ENCODE data around the gene MYPOP. TPM values are rescaled to one million over a fixed set of nuclear protein-coding genes. Genes with fewer than 3 reads are reported as not detected.

The MYPOP gene
- polyA plus RNA-seq (2013, experiment 1 of 2) = 11.4 TPM
- 11.5 TPM for polyA plus RNA-seq (2013, experiment 2 of 2)

DNA sequence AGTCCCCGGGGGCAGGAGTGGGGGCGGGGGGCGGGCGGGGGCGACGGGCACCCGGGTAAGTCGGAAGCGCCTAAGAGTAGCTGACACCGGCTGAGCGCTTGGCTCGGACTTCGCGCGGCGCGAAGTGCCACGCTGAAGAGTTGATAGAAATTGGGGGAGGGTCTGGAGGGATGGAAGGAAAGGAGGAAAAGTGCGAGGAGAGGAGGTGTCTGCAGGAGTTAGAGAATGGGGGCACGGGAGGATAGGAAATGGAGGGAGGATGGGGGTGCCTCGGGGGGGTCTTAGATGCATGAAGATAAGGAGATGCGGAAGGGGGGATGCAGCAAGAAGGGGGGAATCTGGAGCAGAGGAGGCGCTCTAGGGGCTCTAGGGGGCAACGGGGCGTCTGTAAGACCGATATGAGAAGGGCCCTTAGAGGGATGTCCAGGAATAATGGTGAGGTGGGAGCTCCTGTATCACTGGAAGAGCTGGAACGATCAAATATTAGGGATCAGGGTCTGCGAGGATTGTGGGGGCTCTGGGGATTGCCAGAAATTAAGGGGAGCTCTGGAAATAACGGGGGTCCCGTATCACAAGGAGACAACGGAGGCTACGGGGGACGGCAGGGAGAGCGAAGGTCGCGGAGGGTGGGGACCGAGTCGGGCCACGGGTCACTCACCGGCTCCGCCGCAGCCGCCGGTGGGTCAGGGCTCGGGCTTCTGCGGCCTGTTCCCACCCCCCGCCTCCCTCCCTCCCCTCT is at the start of gene MYPOP:
MYPOP (minus strand) TSS at position 702 of the 739 bp plus-strand sequence. CDS start 840 bp downstream, outside the sequence.
- Histone ChIP-seq H2BK120ac (ENCODE audit: low read depth, low read length) (peak within 1 kb of the TSS; percentile 4), H3K79me1 (ENCODE audit: low read depth, low read length) (peaks cover 6% of the 10 kb centered on the region), H4K8ac (ENCODE audit: low read depth, low read length) (no peak within 1 kb of the TSS), H3K9ac (ENCODE audit: low read depth, low read length, poor library complexity) (peak within 1 kb of the TSS; percentile 89), H2BK15ac (ENCODE audit: low read length) (peak within 1 kb of the TSS; percentile 71), H3K14ac (ENCODE audit: low read length) (no peak within 1 kb of the TSS), H3K4ac (ENCODE audit: low read length) (no peak within 1 kb of the TSS), H3K4me2 (ENCODE audit: insufficient read depth, low read length, poor library complexity, severe bottlenecking) (peak within 1 kb of the TSS; percentile 91), H2BK5ac (ENCODE audit: low read length) (peak within 1 kb of the TSS; percentile 87), H2AK5ac (ENCODE audit: low read depth, low read length) (peak within 1 kb of the TSS; percentile 61), H3K18ac (ENCODE audit: low read length) (peak within 1 kb of the TSS; percentile 96), H3K9me3 (replicated peaks in 1 of 2; ENCODE audit: control insufficient read depth in 2 of 2, insufficient read depth in 1 of 2, low read depth in 1 of 2, low read length in 2 of 2) (no peaks in the 10 kb centered on the region), H2AFZ (ENCODE audit: low read length) (peak within 1 kb of the TSS; percentile 96), H3K4me1 (ENCODE audit: control insufficient read depth in 2 of 2, insufficient read depth in 1 of 2, low read depth in 1 of 2, low read length in 2 of 2) (peaks cover 6 to 8% of the 10 kb centered on the region in 2 donors), H3K4me3 (ENCODE audit: low read length in 2 of 2) (peak within 1 kb of the TSS; percentile 79 to 91), H3K27me3 (ENCODE audit: control insufficient read depth in 3 of 3, insufficient read depth in 3 of 3, low read depth in 1 of 3, low read length in 3 of 3) (peaks cover 0 to 19% (median 9%) of the 10 kb centered on the region in 3 experiments), H4K91ac (ENCODE audit: low read depth, low read length, poor library complexity) (no peak within 1 kb of the TSS), H3K23ac (ENCODE audit: low read depth, low read length, poor library complexity) (peak within 1 kb of the TSS; percentile 82), H3K27ac (replicated peaks; ENCODE audit: low read length) (peak within 1 kb of the TSS; percentile 97), H3K36me3 (replicated peaks in 1 of 2; ENCODE audit: control insufficient read depth in 2 of 2, insufficient read depth in 2 of 2, low read length in 2 of 2) (peaks cover 11 to 36% of the 10 kb centered on the region in 2 donors), H2BK12ac (ENCODE audit: low read length) (no peak within 1 kb of the TSS)
- no CpG with 5 or more reads among the region's 47 CpGs for WGBS, 2 donors (ENCODE audit: extremely low coverage in 2 of 2, insufficient read length in 2 of 2, insufficient replicate concordance in 1 of 2)
- DNase-seq (ENCODE audit: low spot score) = no peak

DNA sequence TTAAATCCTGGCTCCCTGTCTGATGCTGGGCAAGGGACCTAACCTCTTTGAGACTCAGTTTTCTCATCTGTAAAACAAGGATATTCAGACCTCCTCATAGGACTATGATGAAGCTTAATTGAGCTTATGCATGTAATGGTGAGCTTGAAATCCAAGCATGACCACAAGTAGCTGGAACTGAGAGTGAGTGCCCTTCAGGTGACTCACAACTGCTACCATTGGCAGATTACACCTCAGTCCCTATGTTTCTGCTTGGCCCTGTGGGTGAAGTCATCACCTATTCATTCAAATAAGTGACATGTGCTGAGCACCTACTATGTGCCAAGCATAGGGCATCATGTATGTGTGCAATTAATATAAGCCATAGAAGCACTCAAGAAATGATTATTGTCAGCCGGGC is 45.5 kb upstream of the MYPOP start:
- Histone ChIP-seq H2AK5ac (ENCODE audit: low read depth, low read length) (no peak overlapping the region), H3K27ac (replicated peaks; ENCODE audit: low read length) (no peak overlapping the region), H3K18ac (ENCODE audit: low read length) (no peak overlapping the region), H2BK5ac (ENCODE audit: low read length) (no peak overlapping the region), H3K36me3 (replicated peaks in 1 of 2; ENCODE audit: control insufficient read depth in 2 of 2, insufficient read depth in 2 of 2, low read length in 2 of 2) (peaks cover 8 to 94% of the 10 kb centered on the region in 2 donors), H3K4me3 (ENCODE audit: low read length in 2 of 2) (no peak overlapping the region), H3K4me1 (ENCODE audit: control insufficient read depth in 2 of 2, insufficient read depth in 1 of 2, low read depth in 1 of 2, low read length in 2 of 2) (peaks cover 1 to 4% of the 10 kb centered on the region in 2 donors), H3K4ac (ENCODE audit: low read length) (no peak overlapping the region), H3K14ac (ENCODE audit: low read length) (no peak overlapping the region), H3K27me3 (ENCODE audit: control insufficient read depth in 3 of 3, insufficient read depth in 3 of 3, low read depth in 1 of 3, low read length in 3 of 3) (no peaks in the 10 kb centered on the region), H4K91ac (ENCODE audit: low read depth, low read length, poor library complexity) (no peak overlapping the region), H2BK15ac (ENCODE audit: low read length) (no peak overlapping the region), H3K9me3 (replicated peaks in 1 of 2; ENCODE audit: control insufficient read depth in 2 of 2, insufficient read depth in 1 of 2, low read depth in 1 of 2, low read length in 2 of 2) (no peaks in the 10 kb centered on the region), H3K79me1 (ENCODE audit: low read depth, low read length) (no peaks in the 10 kb centered on the region), H3K23ac (ENCODE audit: low read depth, low read length, poor library complexity) (no peak overlapping the region), H4K8ac (ENCODE audit: low read depth, low read length) (no peak overlapping the region), H2AFZ (ENCODE audit: low read length) (no peak overlapping the region), H3K4me2 (ENCODE audit: insufficient read depth, low read length, poor library complexity, severe bottlenecking) (no peak overlapping the region), H2BK120ac (ENCODE audit: low read depth, low read length) (no peak overlapping the region), H3K9ac (ENCODE audit: low read depth, low read length, poor library complexity) (no peak overlapping the region), H2BK12ac (ENCODE audit: low read length) (no peak overlapping the region)
- no CpG with 5 or more reads among the region's 1 CpG for WGBS, 2 donors (ENCODE audit: extremely low coverage in 2 of 2, insufficient read length in 2 of 2, insufficient replicate concordance in 1 of 2)
- no peak for DNase-seq (ENCODE audit: low spot score)

- no peaks in the 10 kb centered on the region for H3K4me1 ChIP-seq (ENCODE audit: control insufficient read depth in 2 of 2, insufficient read depth in 1 of 2, low read depth in 1 of 2, low read length in 2 of 2)
- no peak overlapping the region for H3K9ac ChIP-seq (ENCODE audit: low read depth, low read length, poor library complexity)
- H2AK5ac ChIP-seq (ENCODE audit: low read depth, low read length) = no peak overlapping the region
- no peak overlapping the region for H4K8ac ChIP-seq (ENCODE audit: low read depth, low read length)
- no peak overlapping the region for H2BK15ac ChIP-seq (ENCODE audit: low read length)
- H3K23ac ChIP-seq (ENCODE audit: low read depth, low read length, poor library complexity) = peak overlapping the region; percentile 77
- no peak overlapping the region for H2BK5ac ChIP-seq (ENCODE audit: low read length)
- DNase-seq (ENCODE audit: low spot score) = no peak
- H3K18ac ChIP-seq (ENCODE audit: low read length) = peak overlapping the region; percentile 49
- no peak overlapping the region for H2BK120ac ChIP-seq (ENCODE audit: low read depth, low read length)
- no peak overlapping the region for H4K91ac ChIP-seq (ENCODE audit: low read depth, low read length, poor library complexity)
- no peaks in the 10 kb centered on the region for H3K27me3 ChIP-seq (ENCODE audit: control insufficient read depth in 3 of 3, insufficient read depth in 3 of 3, low read depth in 1 of 3, low read length in 3 of 3)
- no peak overlapping the region for H3K27ac ChIP-seq (replicated peaks; ENCODE audit: low read length)
- H3K4me3 ChIP-seq (ENCODE audit: low read length in 2 of 2) = no peak overlapping the region
- H2BK12ac ChIP-seq (ENCODE audit: low read length) = no peak overlapping the region
- H2AFZ ChIP-seq (ENCODE audit: low read length) = no peak overlapping the region
- H3K4me2 ChIP-seq (ENCODE audit: insufficient read depth, low read length, poor library complexity, severe bottlenecking) = no peak overlapping the region
- WGBS, 2 donors (ENCODE audit: extremely low coverage in 2 of 2, insufficient read length in 2 of 2, insufficient replicate concordance in 1 of 2) = no CpG with 5 or more reads among the region's 32 CpGs
- no peaks in the 10 kb centered on the region for H3K79me1 ChIP-seq (ENCODE audit: low read depth, low read length)
- H3K4ac ChIP-seq (ENCODE audit: low read length) = no peak overlapping the region
- peaks cover 12 to 90% of the 10 kb centered on the region in 2 donors for H3K36me3 ChIP-seq (replicated peaks in 1 of 2; ENCODE audit: control insufficient read depth in 2 of 2, insufficient read depth in 2 of 2, low read length in 2 of 2)
- H3K14ac ChIP-seq (ENCODE audit: low read length) = no peak overlapping the region
- H3K9me3 ChIP-seq (replicated peaks in 1 of 2; ENCODE audit: control insufficient read depth in 2 of 2, insufficient read depth in 1 of 2, low read depth in 1 of 2, low read length in 2 of 2) = no peaks in the 10 kb centered on the region
Measured at GRCh38 chr19:45940515-45940805, 38.0 kb upstream of the MYPOP start.

DNA sequence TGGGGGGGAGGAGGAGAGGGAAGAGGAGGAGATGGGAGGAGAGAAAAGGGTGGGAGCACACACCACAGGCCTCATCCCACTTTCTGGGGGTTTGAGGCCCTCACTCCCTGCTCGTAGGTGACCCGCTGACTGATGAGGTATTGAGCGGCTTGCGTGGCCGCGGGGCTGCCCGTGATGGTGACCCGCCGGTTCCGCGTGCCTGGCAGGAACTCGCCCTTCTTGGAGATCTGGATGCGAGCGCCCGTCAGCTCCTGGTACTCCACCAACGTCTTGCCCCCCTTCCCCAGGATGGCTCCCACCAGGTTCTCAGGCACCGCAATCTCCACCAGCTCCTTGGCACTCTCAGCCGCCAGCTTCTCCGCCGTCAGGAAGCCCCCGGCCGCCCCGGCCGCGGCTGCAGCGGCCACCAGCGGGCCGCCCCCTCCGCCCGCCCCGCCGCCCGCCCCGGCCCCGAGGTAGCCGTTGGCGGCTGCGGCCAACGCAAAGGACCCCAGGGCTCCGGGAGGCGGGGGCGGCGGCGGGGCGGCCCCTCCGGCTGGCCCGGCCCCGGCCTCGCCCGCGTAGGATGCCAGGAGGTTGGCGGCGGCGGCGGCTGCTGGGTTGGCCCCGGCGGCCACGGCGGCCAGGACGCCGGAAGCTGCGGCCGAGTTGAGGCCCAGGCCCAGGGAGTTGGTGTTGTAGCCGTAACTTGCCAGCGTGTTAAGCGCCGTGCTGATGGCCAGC is 37.5 kb upstream of the MYPOP start:
- Histone ChIP-seq H3K4me2 (ENCODE audit: insufficient read depth, low read length, poor library complexity, severe bottlenecking) (no peak overlapping the region), H2AFZ (ENCODE audit: low read length) (no peak overlapping the region), H2BK5ac (ENCODE audit: low read length) (peak overlapping the region; percentile 45), H4K8ac (ENCODE audit: low read depth, low read length) (no peak overlapping the region), H4K91ac (ENCODE audit: low read depth, low read length, poor library complexity) (no peak overlapping the region), H3K4me1 (ENCODE audit: control insufficient read depth in 2 of 2, insufficient read depth in 1 of 2, low read depth in 1 of 2, low read length in 2 of 2) (peaks cover 0 to 3% of the 10 kb centered on the region in 2 donors), H3K9ac (ENCODE audit: low read depth, low read length, poor library complexity) (peak overlapping the region; percentile 34), H3K36me3 (replicated peaks in 1 of 2; ENCODE audit: control insufficient read depth in 2 of 2, insufficient read depth in 2 of 2, low read length in 2 of 2) (peaks cover 12 to 85% of the 10 kb centered on the region in 2 donors), H3K23ac (ENCODE audit: low read depth, low read length, poor library complexity) (no peak overlapping the region), H2BK12ac (ENCODE audit: low read length) (no peak overlapping the region), H2BK15ac (ENCODE audit: low read length) (no peak overlapping the region), H3K27me3 (ENCODE audit: control insufficient read depth in 3 of 3, insufficient read depth in 3 of 3, low read depth in 1 of 3, low read length in 3 of 3) (no peaks in the 10 kb centered on the region), H3K9me3 (replicated peaks in 1 of 2; ENCODE audit: control insufficient read depth in 2 of 2, insufficient read depth in 1 of 2, low read depth in 1 of 2, low read length in 2 of 2) (no peaks in the 10 kb centered on the region), H3K4me3 (ENCODE audit: low read length in 2 of 2) (no peak overlapping the region), H3K18ac (ENCODE audit: low read length) (no peak overlapping the region), H3K79me1 (ENCODE audit: low read depth, low read length) (no peaks in the 10 kb centered on the region), H2AK5ac (ENCODE audit: low read depth, low read length) (no peak overlapping the region), H3K4ac (ENCODE audit: low read length) (no peak overlapping the region), H3K27ac (replicated peaks; ENCODE audit: low read length) (no peak overlapping the region), H3K14ac (ENCODE audit: low read length) (no peak overlapping the region), H2BK120ac (ENCODE audit: low read depth, low read length) (no peak overlapping the region)
- no peak for DNase-seq (ENCODE audit: low spot score)
- WGBS, 2 donors (ENCODE audit: extremely low coverage in 2 of 2, insufficient read length in 2 of 2, insufficient replicate concordance in 1 of 2) = no CpG with 5 or more reads among the region's 67 CpGs

Measured in neuronal stem cell (in vitro differentiated cells).